T-helper 1 cell treated with Interleukin-12 subunit alpha and Interleukin-12 subunit beta and Interleukin-4 antibody, amounts not matched to agents 30 μg/mL and 1 μg/mL, for 36 hours (primary cell): ENCODE measurements around the gene CHST8.
"Not testable (repeated sequence)": the region's sequence is repeated elsewhere in the genome, so short reads cannot be mapped to it uniquely, and the experiment has no call there.

Source experiments
- H3K27ac Mint-ChIP-seq: one replicate; pipeline ENCODE4 v1.8.0; 2021; ENCODE audit warnings: mild to moderate bottlenecking, mixed read lengths
- H3K27me3 Mint-ChIP-seq: one replicate; pipeline ENCODE4 v1.8.0; 2021; ENCODE audit warnings: low read depth, mixed read lengths
- H3K36me3 Mint-ChIP-seq: one replicate; pipeline ENCODE4 v1.8.0; 2021; ENCODE audit warnings: low read depth, mixed read lengths
- H3K4me1 Mint-ChIP-seq: one replicate; pipeline ENCODE4 v1.8.0; 2021; ENCODE audit warnings: low read depth, mixed read lengths
- H3K4me3 Mint-ChIP-seq: one replicate; pipeline ENCODE4 v1.8.0; 2021; ENCODE audit warnings: mild to moderate bottlenecking, moderate library complexity, mixed read lengths
- H3K9me3 Mint-ChIP-seq: one replicate; pipeline ENCODE4 v1.8.0; 2021; ENCODE audit warnings: mixed read lengths

Gene CHST8

GRCh38 chr19:33812388-33813330 is 190.9 kb downstream of the CHST8 start:
- Mint-ChIP-seq H3K4me3 (no peak overlapping the region), H3K36me3 (no peaks in the 10 kb centered on the region), H3K9me3 (no peaks in the 10 kb centered on the region), H3K27me3 (no peaks in the 10 kb centered on the region), H3K27ac (no peak overlapping the region), H3K4me1 (peaks cover 6% of the 10 kb centered on the region)

DNA sequence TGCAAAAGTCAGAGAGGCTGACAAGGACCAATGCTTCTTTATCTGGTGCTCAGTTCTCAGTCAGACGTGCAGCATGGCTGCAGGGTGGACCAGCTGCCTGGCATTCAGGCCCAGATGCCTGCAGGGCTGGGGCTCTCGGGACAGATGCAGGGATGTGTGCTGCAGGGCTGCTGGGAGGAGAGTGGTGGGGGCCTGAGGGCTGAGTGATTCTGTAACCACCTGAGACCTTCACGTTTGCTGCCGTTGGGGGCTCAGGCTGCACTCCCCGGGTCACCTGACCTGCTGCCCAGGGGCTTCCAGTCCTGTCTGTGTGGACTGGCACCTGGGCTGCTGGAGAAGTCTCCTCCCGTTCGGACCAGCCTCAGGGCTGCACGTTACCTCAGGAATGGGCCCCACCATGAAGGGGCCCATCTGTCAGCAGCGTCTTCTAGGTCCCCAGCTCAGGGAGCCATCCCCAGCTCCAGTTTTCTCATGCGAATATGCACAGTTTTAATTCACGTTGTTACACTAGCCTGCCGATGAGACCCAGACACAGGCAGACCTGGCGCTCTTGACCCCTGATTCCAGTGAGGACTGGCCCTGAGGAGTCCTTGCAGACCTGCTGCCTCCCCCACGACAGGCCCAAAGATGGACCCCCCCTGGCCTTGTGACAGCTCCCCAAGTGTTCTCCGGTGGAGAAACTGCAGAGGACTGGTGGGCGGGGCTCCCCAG is 191.8 kb downstream of the CHST8 start:
- no peaks in the 10 kb centered on the region for H3K36me3 Mint-ChIP-seq
- peaks cover 9% of the 10 kb centered on the region for H3K4me1 Mint-ChIP-seq
- no peaks in the 10 kb centered on the region for H3K9me3 Mint-ChIP-seq
- no peak overlapping the region for H3K4me3 Mint-ChIP-seq
- H3K27ac Mint-ChIP-seq: no peak overlapping the region
- no peaks in the 10 kb centered on the region for H3K27me3 Mint-ChIP-seq

DNA sequence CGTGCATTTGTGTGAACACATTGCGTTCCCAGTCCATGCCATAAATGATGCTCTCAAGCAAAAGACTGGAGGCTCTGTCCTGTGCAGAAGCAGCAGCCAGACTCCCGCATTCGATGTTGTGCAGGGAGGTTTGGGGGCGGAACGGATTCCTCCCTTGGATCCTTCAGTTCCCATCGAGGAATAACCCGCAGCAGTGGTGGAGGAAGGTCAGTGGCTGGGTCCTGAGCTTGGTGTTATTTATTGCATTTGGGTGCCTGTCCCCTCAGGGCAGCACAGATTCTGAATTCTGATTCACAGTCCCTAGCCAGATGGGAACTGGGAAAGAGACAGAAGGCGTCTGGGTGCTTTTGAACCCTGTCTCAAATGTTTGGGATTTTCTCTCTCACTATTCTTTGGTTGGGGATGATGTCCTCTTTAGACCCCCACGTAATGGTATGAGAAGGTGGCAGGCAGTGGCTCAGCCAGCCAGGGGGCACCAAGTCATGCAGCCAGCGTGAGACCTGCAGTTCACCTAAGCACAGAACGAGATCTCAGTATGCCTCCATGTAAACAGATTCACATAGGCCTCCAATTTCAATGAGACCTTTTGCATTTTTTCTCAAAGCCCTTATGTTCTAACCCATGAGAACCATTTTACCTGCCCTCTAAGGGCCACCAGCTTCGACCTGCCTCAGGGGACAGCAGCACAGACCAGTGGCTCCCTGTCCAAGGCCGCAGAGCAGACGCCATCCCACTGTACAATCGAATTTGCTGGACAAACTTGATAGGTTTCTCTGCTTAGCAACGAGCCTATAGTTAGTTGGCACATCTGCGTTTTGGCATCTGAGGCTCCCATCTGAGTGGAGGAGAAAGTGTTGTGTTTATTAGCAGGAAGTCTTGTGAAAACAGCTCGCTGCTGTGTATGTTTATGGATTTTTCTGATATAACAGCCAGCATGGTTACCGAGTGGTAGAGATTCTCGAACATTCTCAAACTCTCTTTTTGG is 192.7 kb downstream of the CHST8 start:
- Mint-ChIP-seq H3K4me1 (peaks cover 12% of the 10 kb centered on the region), H3K27ac (no peak overlapping the region), H3K4me3 (no peak overlapping the region), H3K27me3 (no peaks in the 10 kb centered on the region), H3K9me3 (no peaks in the 10 kb centered on the region), H3K36me3 (no peaks in the 10 kb centered on the region)

DNA sequence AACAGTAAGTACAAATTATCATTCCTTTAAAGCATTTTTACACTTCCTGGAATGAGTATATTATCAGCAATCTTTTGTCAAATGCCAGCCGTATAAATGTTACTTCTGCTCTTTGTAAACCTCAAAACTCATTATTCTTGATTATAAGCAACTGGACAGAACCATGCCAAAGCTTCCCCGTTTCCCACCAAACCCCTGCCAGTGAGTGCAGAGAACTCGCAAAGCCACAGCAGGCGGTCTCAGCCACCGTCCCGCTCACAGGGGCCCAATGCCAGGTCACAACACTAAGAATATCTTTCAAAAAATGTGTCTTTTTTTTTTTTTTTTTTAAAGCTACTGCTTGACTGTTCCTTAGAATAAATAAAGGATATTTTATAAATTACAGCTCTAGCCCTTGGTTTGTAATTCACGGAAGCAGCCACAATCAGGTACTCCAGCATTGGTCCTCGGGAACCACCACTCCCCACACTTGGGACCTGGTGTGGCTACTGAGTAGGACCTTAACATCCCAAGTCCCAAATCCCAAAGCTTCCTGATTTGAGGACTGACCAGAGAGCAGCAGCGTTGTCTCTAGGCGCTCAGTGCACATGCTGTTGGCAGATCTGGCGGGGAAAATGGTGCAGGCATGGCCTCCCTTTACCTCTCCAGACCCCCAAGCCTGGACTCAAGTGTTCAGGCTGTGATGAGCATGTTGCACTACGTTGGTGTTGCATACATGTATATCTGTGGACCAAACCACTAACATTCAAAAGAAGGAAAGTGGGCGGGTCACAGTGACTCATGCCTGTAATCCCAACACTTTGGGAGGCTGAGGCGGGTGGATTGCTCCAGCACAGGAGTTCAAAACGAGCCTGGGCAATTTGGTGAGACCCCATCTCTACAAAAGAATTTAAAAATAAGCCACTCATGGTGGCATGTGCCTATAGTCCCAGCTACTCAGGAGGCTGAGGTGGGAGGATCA is 193.9 kb downstream of the CHST8 start:
- H3K9me3 Mint-ChIP-seq: no peaks in the 10 kb centered on the region
- H3K4me3 Mint-ChIP-seq: no peak overlapping the region
- H3K27me3 Mint-ChIP-seq: no peaks in the 10 kb centered on the region
- no peak overlapping the region for H3K27ac Mint-ChIP-seq
- no peaks in the 10 kb centered on the region for H3K36me3 Mint-ChIP-seq
- peaks cover 16% of the 10 kb centered on the region for H3K4me1 Mint-ChIP-seq

DNA sequence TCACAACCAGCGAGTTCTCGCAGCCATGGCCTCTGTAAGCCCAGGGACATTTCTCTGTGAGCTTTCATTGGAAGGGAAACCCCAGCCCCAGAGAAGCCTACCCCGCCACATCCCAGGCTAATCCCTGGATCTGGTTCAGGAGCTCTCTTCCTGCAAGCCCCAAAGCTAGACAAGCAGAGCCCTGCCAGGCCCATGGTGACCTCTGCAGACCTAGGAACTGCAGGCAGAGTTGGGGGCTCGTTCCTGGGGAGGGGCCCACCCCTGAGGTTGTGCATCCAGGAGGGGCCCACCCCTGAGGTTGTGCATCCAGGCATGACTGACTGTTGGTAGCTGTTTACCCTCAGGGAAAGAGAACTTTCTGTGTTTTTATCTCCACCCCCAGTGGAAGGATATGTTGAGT is 196.7 kb downstream of the CHST8 start:
- Mint-ChIP-seq H3K27me3 (no peaks in the 10 kb centered on the region), H3K36me3 (no peaks in the 10 kb centered on the region)

GRCh38 chr19:33819078-33819477 is 197.3 kb downstream of the CHST8 start:
- not testable (repeated sequence) for H3K27me3 Mint-ChIP-seq, H3K9me3 Mint-ChIP-seq, H3K36me3 Mint-ChIP-seq
- Mint-ChIP-seq H3K27ac (peak overlapping the region; percentile 24), H3K4me1 (peaks cover 35% of the 10 kb centered on the region), H3K4me3 (peak overlapping the region; percentile 64)

More for the DNA sequence above, 196.7 kb downstream of the CHST8 start:
- H3K4me3 Mint-ChIP-seq: peak overlapping the region; percentile 2
- H3K4me1 Mint-ChIP-seq: peaks cover 35% of the 10 kb centered on the region
- no peaks in the 10 kb centered on the region for H3K9me3 Mint-ChIP-seq
- H3K27ac Mint-ChIP-seq: no peak overlapping the region

- Mint-ChIP-seq H3K4me1 (peaks cover 35% of the 10 kb centered on the region), H3K36me3 (no peaks in the 10 kb centered on the region), H3K4me3 (peak overlapping the region; percentile 64), H3K27ac (peak overlapping the region; percentile 24), H3K9me3 (no peaks in the 10 kb centered on the region), H3K27me3 (no peaks in the 10 kb centered on the region)
Measured at GRCh38 chr19:33819506-33819879, 197.7 kb downstream of the CHST8 start.

- Mint-ChIP-seq H3K27me3 (no peaks in the 10 kb centered on the region), H3K4me1 (peaks cover 35% of the 10 kb centered on the region), H3K9me3 (no peaks in the 10 kb centered on the region), H3K36me3 (no peaks in the 10 kb centered on the region), H3K27ac (peak overlapping the region; percentile 78), H3K4me3 (peak overlapping the region; percentile 77)
Measured at GRCh38 chr19:33819880-33820781, 198.4 kb downstream of the CHST8 start.

GRCh38 chr19:33821871-33822270 is 200.1 kb downstream of the CHST8 start:
- no peak overlapping the region for H3K27ac Mint-ChIP-seq
- no peaks in the 10 kb centered on the region for H3K9me3 Mint-ChIP-seq
- no peaks in the 10 kb centered on the region for H3K36me3 Mint-ChIP-seq
- H3K4me1 Mint-ChIP-seq: peaks cover 34% of the 10 kb centered on the region
- peak overlapping the region; percentile 21 for H3K4me3 Mint-ChIP-seq
- H3K27me3 Mint-ChIP-seq: no peaks in the 10 kb centered on the region
